ENCODE measurements around the gene RSPH4A.

Gene RSPH4A

GRCh38 chr6:116665464-116665863, 49.2 kb downstream of the RSPH4A start:
- Histone ChIP-seq H3K4me3 (ENCODE audit: low read depth, low read length) (peak overlapping the region; percentile 72), H3K27me3 (ENCODE audit: insufficient read depth, low read length) (no peaks in the 10 kb centered on the region), H2AFZ (ENCODE audit: low read length, unreplicated experiment) (no peak overlapping the region), H3K36me3 (ENCODE audit: insufficient read depth, low read length) (no peaks in the 10 kb centered on the region), H3K27ac (ENCODE audit: low read depth, low read length) (no peak overlapping the region), H3K4me1 (ENCODE audit: control insufficient read depth, insufficient read depth, low read length, unreplicated experiment) (peaks cover 16% of the 10 kb centered on the region), H3K79me2 (ENCODE audit: control insufficient read depth, insufficient read depth, low read length, unreplicated experiment) (peaks cover 71% of the 10 kb centered on the region)

- peak overlapping the region; percentile 72 for H3K4me3 ChIP-seq (ENCODE audit: low read depth, low read length)
- no peak overlapping the region for H3K27ac ChIP-seq (ENCODE audit: low read depth, low read length)
- H3K36me3 ChIP-seq (ENCODE audit: insufficient read depth, low read length) = no peaks in the 10 kb centered on the region
- no peaks in the 10 kb centered on the region for H3K27me3 ChIP-seq (ENCODE audit: insufficient read depth, low read length)
- H3K79me2 ChIP-seq (ENCODE audit: control insufficient read depth, insufficient read depth, low read length, unreplicated experiment) = peaks cover 62% of the 10 kb centered on the region
- no peak overlapping the region for H2AFZ ChIP-seq (ENCODE audit: low read length, unreplicated experiment)
- H3K4me1 ChIP-seq (ENCODE audit: control insufficient read depth, insufficient read depth, low read length, unreplicated experiment) = peaks cover 16% of the 10 kb centered on the region
Observed at GRCh38 chr6:116666869-116667268, 50.6 kb downstream of the RSPH4A start.

DNA sequence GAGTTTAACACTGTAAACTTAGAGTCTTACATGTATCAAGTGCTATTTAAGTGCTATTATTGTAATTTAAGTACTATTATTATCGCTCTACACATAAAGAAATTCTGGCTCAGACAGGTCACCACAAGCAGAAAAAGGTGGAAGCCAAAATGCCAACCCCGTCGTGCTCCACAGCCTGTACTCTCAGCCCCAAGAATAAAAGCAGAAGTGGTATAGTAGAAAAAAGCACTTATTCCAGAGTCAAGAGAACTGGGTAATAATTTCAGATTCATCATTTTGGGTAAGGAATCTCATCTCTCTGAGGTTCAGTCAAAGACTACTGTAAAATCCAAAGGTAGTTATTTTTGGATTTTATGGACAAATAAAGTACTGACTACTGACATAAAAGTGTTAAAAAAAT, 51.3 kb downstream of the RSPH4A start:
- Histone ChIP-seq H3K27ac (ENCODE audit: low read depth, low read length) (no peak overlapping the region), H3K4me1 (ENCODE audit: control insufficient read depth, insufficient read depth, low read length, unreplicated experiment) (peaks cover 16% of the 10 kb centered on the region), H3K27me3 (ENCODE audit: insufficient read depth, low read length) (no peaks in the 10 kb centered on the region), H3K36me3 (ENCODE audit: insufficient read depth, low read length) (no peaks in the 10 kb centered on the region), H3K4me3 (ENCODE audit: low read depth, low read length) (peak overlapping the region; percentile 93), H2AFZ (ENCODE audit: low read length, unreplicated experiment) (peak overlapping the region; percentile 95), H3K79me2 (ENCODE audit: control insufficient read depth, insufficient read depth, low read length, unreplicated experiment) (peaks cover 54% of the 10 kb centered on the region)

DNA sequence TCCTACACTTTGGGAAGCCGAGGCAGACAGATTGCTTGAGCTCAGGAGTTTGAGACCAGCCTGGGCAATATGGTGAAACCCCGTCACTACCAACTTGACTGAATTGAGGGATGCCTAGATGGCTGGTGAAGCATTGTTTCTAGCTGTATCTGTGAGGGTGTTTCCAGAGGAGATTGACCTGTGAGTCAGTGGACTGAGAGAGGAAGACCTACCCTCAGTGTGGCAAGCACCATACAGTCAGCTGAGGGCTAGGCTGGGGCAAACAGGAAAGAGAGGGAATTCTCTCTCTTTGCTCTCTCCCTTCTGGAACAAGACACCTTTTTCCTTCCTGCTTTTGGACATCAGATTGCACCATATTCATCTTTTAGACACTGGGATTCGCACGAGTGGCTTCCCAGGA, 56.0 kb downstream of the RSPH4A start:
- Histone ChIP-seq H2AFZ (ENCODE audit: low read length, unreplicated experiment) (no peak overlapping the region), H3K79me2 (ENCODE audit: control insufficient read depth, insufficient read depth, low read length, unreplicated experiment) (peaks cover 12% of the 10 kb centered on the region), H3K27me3 (ENCODE audit: insufficient read depth, low read length) (no peaks in the 10 kb centered on the region), H3K27ac (ENCODE audit: low read depth, low read length) (no peak overlapping the region), H3K36me3 (ENCODE audit: insufficient read depth, low read length) (no peaks in the 10 kb centered on the region), H3K4me3 (ENCODE audit: low read depth, low read length) (no peak overlapping the region), H3K4me1 (ENCODE audit: control insufficient read depth, insufficient read depth, low read length, unreplicated experiment) (no peaks in the 10 kb centered on the region)

- no peaks in the 10 kb centered on the region for H3K36me3 ChIP-seq (ENCODE audit: insufficient read depth, low read length)
- H3K27ac ChIP-seq (ENCODE audit: low read depth, low read length) = no peak overlapping the region
- H3K79me2 ChIP-seq (ENCODE audit: control insufficient read depth, insufficient read depth, low read length, unreplicated experiment) = no peaks in the 10 kb centered on the region
- H2AFZ ChIP-seq (ENCODE audit: low read length, unreplicated experiment) = no peak overlapping the region
- H3K4me1 ChIP-seq (ENCODE audit: control insufficient read depth, insufficient read depth, low read length, unreplicated experiment) = no peaks in the 10 kb centered on the region
- no peaks in the 10 kb centered on the region for H3K27me3 ChIP-seq (ENCODE audit: insufficient read depth, low read length)
- no peak overlapping the region for H3K4me3 ChIP-seq (ENCODE audit: low read depth, low read length)
Observed at GRCh38 chr6:116676021-116676420, 59.7 kb downstream of the RSPH4A start.

GRCh38 chr6:116680880-116681672, 64.8 kb downstream of the RSPH4A start, which contains the start of gene KPNA5:
KPNA5 (plus strand) TSS chr6:116681211; CDS start chr6:116681335, 124 bp downstream.
- Histone ChIP-seq H3K27ac (ENCODE audit: low read depth, low read length) (peak within 1 kb of the TSS; percentile 63), H3K36me3 (ENCODE audit: insufficient read depth, low read length) (no peaks in the 10 kb centered on the region; the same call in 1 of the 2 replicates), H2AFZ (ENCODE audit: low read length, unreplicated experiment) (peak within 1 kb of the TSS; percentile 92)

GRCh38 chr6:116682334-116682712, 66.0 kb downstream of the RSPH4A start:
- H3K4me3 ChIP-seq (ENCODE audit: low read depth, low read length) = peak overlapping the region; percentile 83
- no peaks in the 10 kb centered on the region for H3K4me1 ChIP-seq (ENCODE audit: control insufficient read depth, insufficient read depth, low read length, unreplicated experiment)
- no peaks in the 10 kb centered on the region; the same call in 1 of the 2 replicates for H3K36me3 ChIP-seq (ENCODE audit: insufficient read depth, low read length)
- H3K27me3 ChIP-seq (ENCODE audit: insufficient read depth, low read length) = no peaks in the 10 kb centered on the region
- no peak overlapping the region for H3K27ac ChIP-seq (ENCODE audit: low read depth, low read length)
- H3K79me2 ChIP-seq (ENCODE audit: control insufficient read depth, insufficient read depth, low read length, unreplicated experiment) = peaks cover 29% of the 10 kb centered on the region
- H2AFZ ChIP-seq (ENCODE audit: low read length, unreplicated experiment) = peak overlapping the region; percentile 10

More at GRCh38 chr6:116680880-116681672, 64.8 kb downstream of the RSPH4A start, which contains the start of gene KPNA5:
- Histone ChIP-seq H3K4me3 (ENCODE audit: low read depth, low read length) (peak within 1 kb of the TSS; percentile 83), H3K27me3 (ENCODE audit: insufficient read depth, low read length) (no peaks in the 10 kb centered on the region), H3K4me1 (ENCODE audit: control insufficient read depth, insufficient read depth, low read length, unreplicated experiment) (no peaks in the 10 kb centered on the region), H3K79me2 (ENCODE audit: control insufficient read depth, insufficient read depth, low read length, unreplicated experiment) (peaks cover 20% of the 10 kb centered on the region)
